OCI-LY3 (cell line): ENCODE measurements around the gene BCOR.

Source experiments
- H2AFZ ChIP-seq: fragments of 200-600, 300-600 bp; shearing (Covaris generic); 2 replicates; pipeline ENCODE4 v1.6.0; 2014; ENCODE audit warnings: antibody characterized with exemption, low read depth, low read length
- H3K27ac ChIP-seq: fragments of 200-600, 300-600 bp; sonication (generic); 2 replicates; pipeline ENCODE4 v1.5.1; 2014; ENCODE audit warnings: mild to moderate bottlenecking, low read length, moderate library complexity, mixed read lengths
- H3K27me3 ChIP-seq: fragments of 200-600, 300-600 bp; sonication (generic); 2 replicates; pipeline ENCODE4 v1.6.1; 2014; ENCODE audit warnings: low read depth, low read length, mixed read lengths
- H3K36me3 ChIP-seq: fragments of 200-600, 300-600 bp; sonication (generic); replicated peaks from 2 replicates; pipeline ENCODE3; 2014; ENCODE audit warnings: low read depth, low read length, mixed read lengths
- H3K4me1 ChIP-seq: fragments of 300-600, 200-600 bp; sonication (generic); 2 replicates; pipeline ENCODE4 v1.6.1; 2014; ENCODE audit warnings: low read length, mixed read lengths
- H3K4me2 ChIP-seq: fragments of 200-600, 300-600 bp; sonication (generic); 2 replicates; pipeline ENCODE4 v1.6.1; 2014; ENCODE audit warnings: low read length, mixed read lengths
- H3K4me3 ChIP-seq: fragments of 300-600, 200-600 bp; sonication (generic); 2 replicates; pipeline ENCODE4 v1.5.1; 2014; ENCODE audit warnings: antibody characterized with exemption, mild to moderate bottlenecking, low read length, moderate library complexity
- H3K79me2 ChIP-seq: fragments of 300-600, 200-600 bp; shearing (Covaris generic); 2 replicates; pipeline ENCODE4 v1.6.1; 2014; ENCODE audit warnings: mild to moderate bottlenecking, low read length, mixed read lengths
- H3K9ac ChIP-seq: fragments of 300-600, 200-600 bp; shearing (Covaris generic); 2 replicates; pipeline ENCODE4 v1.6.0; 2014; ENCODE audit warnings: mild to moderate bottlenecking, low read length, moderate library complexity
- H3K9me3 ChIP-seq: fragments of 200-600, 300-600 bp; shearing (Covaris generic); 2 replicates; pipeline ENCODE4 v1.6.1; 2014; ENCODE audit warnings: low read length, mixed read lengths; ENCODE audit not compliant: insufficient read depth
- H4K20me1 ChIP-seq: fragments of 200-600, 300-600 bp; sonication (generic); 2 replicates; pipeline ENCODE4 v1.6.1; 2016; ENCODE audit warnings: low read length, mixed read lengths; ENCODE audit not compliant: insufficient read depth
- CTCF ChIP-seq: fragments of 200-600, 300-600 bp; sonication (generic); IDR thresholded peaks from 2 replicates; pipeline ENCODE4 v1.5.1; 2014; ENCODE audit warnings: antibody characterized with exemption, low read length, low read depth
- EZH2phosphoT487 ChIP-seq: fragments of 200-600 bp; shearing (Covaris generic); IDR thresholded peaks from 2 replicates; pipeline ENCODE4 v1.6.1; 2018; ENCODE audit warnings: antibody characterized with exemption, mixed run types, low read depth

BCOR gene

GRCh38 chrX:40022421-40022820 lies 75.3 kb downstream of the BCOR start:
- Histone ChIP-seq H3K4me1 (peaks cover 13% of the 10 kb centered on the region), H2AFZ (no peak overlapping the region), H3K9me3 (no peaks in the 10 kb centered on the region), H3K4me2 (peak overlapping the region; percentile 49), H4K20me1 (no peaks in the 10 kb centered on the region), H3K36me3 (no peaks in the 10 kb centered on the region), H3K9ac (no peak overlapping the region), H3K4me3 (0 out of 2 replicates have a peak overlapping the region, but pooled peaks have one; percentile 5), H3K27me3 (no peaks in the 10 kb centered on the region), H3K79me2 (no peaks in the 10 kb centered on the region), H3K27ac (peak overlapping the region; percentile 7; the same call in 1 of the 2 replicates)
- TF ChIP-seq CTCF: no peak
- TF ChIP-seq EZH2phosphoT487: no peak

- no peak overlapping the region for H3K4me2 ChIP-seq
- no peaks in the 10 kb centered on the region for H4K20me1 ChIP-seq
- TF ChIP-seq EZH2phosphoT487 (no peak), CTCF (no peak)
- H3K79me2 ChIP-seq: no peaks in the 10 kb centered on the region
- peaks cover 17% of the 10 kb centered on the region for H3K4me1 ChIP-seq
- H2AFZ ChIP-seq: no peak overlapping the region
- no peak overlapping the region for H3K9ac ChIP-seq
- no peak overlapping the region for H3K27ac ChIP-seq
- no peaks in the 10 kb centered on the region for H3K27me3 ChIP-seq
- no peaks in the 10 kb centered on the region for H3K36me3 ChIP-seq
- no peak overlapping the region for H3K4me3 ChIP-seq
- no peaks in the 10 kb centered on the region for H3K9me3 ChIP-seq
Observed at GRCh38 chrX:40021647-40022046, 76.1 kb downstream of the BCOR start.

GRCh38 chrX:40019541-40019940 lies 78.2 kb downstream of the BCOR start:
- Histone ChIP-seq H3K36me3 (no peaks in the 10 kb centered on the region), H3K79me2 (no peaks in the 10 kb centered on the region), H3K9me3 (no peaks in the 10 kb centered on the region), H2AFZ (no peak overlapping the region), H3K4me1 (peaks cover 20% of the 10 kb centered on the region), H3K27ac (no peak overlapping the region), H3K9ac (no peak overlapping the region), H3K27me3 (no peaks in the 10 kb centered on the region), H3K4me2 (no peak overlapping the region), H4K20me1 (no peaks in the 10 kb centered on the region), H3K4me3 (no peak overlapping the region)
- no peak for TF ChIP-seq EZH2phosphoT487
- no peak for TF ChIP-seq CTCF

GRCh38 chrX:40018041-40018440 lies 79.7 kb downstream of the BCOR start:
- peaks cover 22% of the 10 kb centered on the region for H3K4me1 ChIP-seq
- H3K27ac ChIP-seq: no peak overlapping the region
- H3K9me3 ChIP-seq: no peaks in the 10 kb centered on the region
- H3K4me3 ChIP-seq: no peak overlapping the region
- no peaks in the 10 kb centered on the region for H3K79me2 ChIP-seq
- H3K27me3 ChIP-seq: no peaks in the 10 kb centered on the region
- H3K36me3 ChIP-seq: no peaks in the 10 kb centered on the region
- H3K4me2 ChIP-seq: no peak overlapping the region
- H3K9ac ChIP-seq: no peak overlapping the region
- TF ChIP-seq CTCF (no peak), EZH2phosphoT487 (no peak)
- H4K20me1 ChIP-seq: no peaks in the 10 kb centered on the region
- H2AFZ ChIP-seq: no peak overlapping the region
